ENCODE data around the gene LPP.

Gene LPP

DNA sequence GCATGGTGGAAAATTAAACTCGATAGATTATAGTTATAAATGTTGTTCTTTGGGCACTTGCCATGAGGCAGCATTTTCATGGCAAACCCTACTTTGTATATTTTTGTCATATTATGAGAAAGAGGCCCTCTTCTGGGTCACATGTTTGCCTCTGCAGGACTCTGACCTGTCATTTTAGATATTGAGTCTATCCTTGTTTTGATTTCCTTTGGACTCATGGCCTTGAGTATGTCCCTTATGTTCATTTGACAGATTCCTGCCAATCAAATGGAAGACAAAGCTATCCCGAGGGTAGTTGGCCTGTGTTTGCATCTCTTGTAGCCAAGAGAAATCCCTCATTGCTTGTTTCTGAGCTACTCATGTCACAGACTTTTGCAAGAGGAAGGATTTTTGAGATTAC, 226.3 kb downstream of the LPP start:
- no peak overlapping the region for H3K27ac ChIP-seq (ENCODE audit: low read depth, low read length, poor library complexity, severe bottlenecking)
- no peaks in the 10 kb centered on the region for H3K79me2 ChIP-seq (ENCODE audit: insufficient read depth, low read length)
- H3K9me2 ChIP-seq (ENCODE audit: low read depth, low read length), result no peaks in the 10 kb centered on the region
- H3K9ac ChIP-seq (ENCODE audit: low read length), result no peak overlapping the region
- no peaks in the 10 kb centered on the region for H4K20me1 ChIP-seq (ENCODE audit: insufficient read depth, low read length)
- H3K27me3 ChIP-seq (ENCODE audit: insufficient read depth, low read length), result no peaks in the 10 kb centered on the region
- H3K4me1 ChIP-seq (ENCODE audit: insufficient read depth, low read length, severe bottlenecking), result peaks cover 3% of the 10 kb centered on the region
- H3F3A ChIP-seq (ENCODE audit: insufficient read depth, low read length), result no peaks in the 10 kb centered on the region
- TF ChIP-seq EZH2 (IDR thresholded peaks at IDR 0.05; ENCODE audit: borderline replicate concordance, low read length) (no peak), CTCF (IDR thresholded peaks at IDR 0.05; ENCODE audit: low read length) (no peak)
- no peak overlapping the region for H2AFZ ChIP-seq (ENCODE audit: low read length)
- H3K36me3 ChIP-seq (ENCODE audit: insufficient read depth, low read length), result no peaks in the 10 kb centered on the region
- H3K4me3 ChIP-seq (ENCODE audit: low read depth, low read length, poor library complexity, severe bottlenecking), result no peak overlapping the region
- H3K4me2 ChIP-seq (ENCODE audit: low read length), result no peak overlapping the region
- no peaks in the 10 kb centered on the region for H3K9me3 ChIP-seq (ENCODE audit: low read length)

GRCh38 chr3:188380722-188381121, 226.8 kb downstream of the LPP start:
- no peak overlapping the region for H3K4me3 ChIP-seq (ENCODE audit: low read depth, low read length, poor library complexity, severe bottlenecking)
- H3K9me2 ChIP-seq (ENCODE audit: low read depth, low read length), result no peaks in the 10 kb centered on the region
- H3K9ac ChIP-seq (ENCODE audit: low read length), result no peak overlapping the region
- H3K27ac ChIP-seq (ENCODE audit: low read depth, low read length, poor library complexity, severe bottlenecking), result no peak overlapping the region
- no peaks in the 10 kb centered on the region for H3K27me3 ChIP-seq (ENCODE audit: insufficient read depth, low read length)
- no peak overlapping the region for H2AFZ ChIP-seq (ENCODE audit: low read length)
- no peaks in the 10 kb centered on the region for H3K36me3 ChIP-seq (ENCODE audit: insufficient read depth, low read length)
- TF ChIP-seq EZH2 (IDR thresholded peaks at IDR 0.05; ENCODE audit: borderline replicate concordance, low read length) (no peak), CTCF (IDR thresholded peaks at IDR 0.05; ENCODE audit: low read length) (no peak)
- no peaks in the 10 kb centered on the region for H3F3A ChIP-seq (ENCODE audit: insufficient read depth, low read length)
- H3K9me3 ChIP-seq (ENCODE audit: low read length), result no peaks in the 10 kb centered on the region
- H3K4me2 ChIP-seq (ENCODE audit: low read length), result no peak overlapping the region
- H3K4me1 ChIP-seq (ENCODE audit: insufficient read depth, low read length, severe bottlenecking), result peaks cover 8% of the 10 kb centered on the region
- H3K79me2 ChIP-seq (ENCODE audit: insufficient read depth, low read length), result no peaks in the 10 kb centered on the region
- no peaks in the 10 kb centered on the region for H4K20me1 ChIP-seq (ENCODE audit: insufficient read depth, low read length)

DNA sequence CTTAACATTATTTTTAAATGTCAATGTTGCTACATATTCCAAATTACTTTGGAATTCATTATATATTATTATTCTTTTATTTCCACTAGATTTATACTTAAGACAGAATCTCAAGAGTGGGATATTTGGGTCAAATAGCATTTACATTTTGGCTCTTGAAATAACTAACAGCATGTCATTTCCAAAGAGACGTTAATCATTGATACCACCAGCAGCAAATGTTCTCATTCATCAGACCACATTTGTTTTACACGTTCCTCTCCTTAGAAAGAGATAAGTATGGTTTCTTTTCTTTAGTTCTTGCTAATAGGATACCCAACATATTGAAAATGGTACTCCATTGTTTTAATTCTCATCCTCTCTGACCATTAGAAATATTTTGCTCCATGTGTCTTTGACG, 229.8 kb downstream of the LPP start:
- Histone ChIP-seq H3K36me3 (ENCODE audit: insufficient read depth, low read length) (no peaks in the 10 kb centered on the region), H3K4me3 (ENCODE audit: low read depth, low read length, poor library complexity, severe bottlenecking) (no peak overlapping the region), H3K9me2 (ENCODE audit: low read depth, low read length) (no peaks in the 10 kb centered on the region), H3F3A (ENCODE audit: insufficient read depth, low read length) (no peaks in the 10 kb centered on the region), H4K20me1 (ENCODE audit: insufficient read depth, low read length) (no peaks in the 10 kb centered on the region), H3K4me2 (ENCODE audit: low read length) (no peak overlapping the region), H3K27me3 (ENCODE audit: insufficient read depth, low read length) (no peaks in the 10 kb centered on the region), H3K9me3 (ENCODE audit: low read length) (no peaks in the 10 kb centered on the region), H3K4me1 (ENCODE audit: insufficient read depth, low read length, severe bottlenecking) (peaks cover 8% of the 10 kb centered on the region), H3K27ac (ENCODE audit: low read depth, low read length, poor library complexity, severe bottlenecking) (no peak overlapping the region), H3K9ac (ENCODE audit: low read length) (no peak overlapping the region), H2AFZ (ENCODE audit: low read length) (no peak overlapping the region), H3K79me2 (ENCODE audit: insufficient read depth, low read length) (no peaks in the 10 kb centered on the region)
- TF ChIP-seq CTCF (IDR thresholded peaks at IDR 0.05; ENCODE audit: low read length) (no peak), EZH2 (IDR thresholded peaks at IDR 0.05; ENCODE audit: borderline replicate concordance, low read length) (no peak)
